Thyroid gland (tissue), 4 donors: Measurements from ENCODE around the gene ATP1B1. TPM values are rescaled to one million over a fixed set of nuclear protein-coding genes. Genes with fewer than 3 reads are reported as not detected.

Experiments
- DNase-seq, 2 donors: peaks; one replicate each; pipeline ENCODE4 v3.0.0-alpha.2; 2019
- H3K27ac ChIP-seq, 3 donors: fragments of 200-600 bp; sonication (generic); 1 replicate in 2 of 3; 2 replicates in 1 of 3; pipeline ENCODE4 v1.5.1; 2016 to 2019; ENCODE audit warnings: mild to moderate bottlenecking in 1 of 3, moderate library complexity in 1 of 3
- H3K27me3 ChIP-seq: fragments of 200-600 bp; sonication (generic); one replicate; pipeline ENCODE4 v1.5.1; 2019
- H3K36me3 ChIP-seq, 2 donors: fragments of 200-600 bp; sonication (generic); one replicate each; pipeline ENCODE4 v1.5.1; 2016 to 2019
- H3K4me1 ChIP-seq, 2 donors: fragments of 200-600 bp; sonication (generic); one replicate each; pipeline ENCODE4 v1.5.1; 2017 to 2019
- H3K4me3 ChIP-seq, 3 donors: fragments of 200-600 bp; sonication (generic); replicated peaks in 1 of 3; 1 replicate in 2 of 3; 2 replicates in 1 of 3; pipeline ENCODE4 v1.5.1; 2016; ENCODE audit warnings: mild to moderate bottlenecking in 1 of 3
- H3K9me3 ChIP-seq: fragments of 200-600 bp; sonication (generic); one replicate; pipeline ENCODE4 v1.5.1; 2017
- CTCF ChIP-seq, 6 experiments: fragments of 200-600 bp in 3 of 6; fragments of 450-650 bp in 3 of 6; sonication (generic) in 3 of 6; IDR thresholded peaks; one replicate each; pipeline ENCODE4 v1.5.1; 2016 to 2019; ENCODE audit warnings: antibody characterized with exemption in 6 of 6, mild to moderate bottlenecking in 2 of 6, inconsistent platforms in 1 of 6, moderate library complexity in 1 of 6
- POLR2A ChIP-seq, 2 donors: fragments of 450-650 bp; IDR thresholded peaks; one replicate each; pipeline ENCODE4 v1.6.1; 2017; ENCODE audit warnings: antibody characterized with exemption in 2 of 2, mild to moderate bottlenecking in 2 of 2, moderate library complexity in 1 of 2
- WGBS, 2 donors: methylation state at CpG; one replicate each; pipeline ENCODE4 v1.1.5; 2017; 5-methylcytosine and 5-hydroxymethylcytosine counted together
- intact Hi-C: fragments of 100-400 bp; cut with DNase I; formaldehyde crosslinking; loops from one replicate; pipeline ENCODE4 v1.15.1; 2023
- total RNA-seq, 4 donors: library from RNA; depleted of rRNA; stranded (reverse); fragments of >200 nt; gene quantifications; one replicate each; pipeline ENCODE4 v1.2.3, GENCODE V29; 2016

ATP1B1 gene
- total RNA-seq, 4 donors from 2014 or later: 310 to 509 (median 429) TPM

- no peak for DNase-seq
- Histone ChIP-seq H3K27me3 (no peaks in the 10 kb centered on the region), H3K36me3 (no peaks in the 10 kb centered on the region), H3K4me3 (no peak overlapping the region), H3K4me1 (no peaks in the 10 kb centered on the region), H3K27ac (no peak overlapping the region), H3K9me3 (no peaks in the 10 kb centered on the region)
- no peak for TF ChIP-seq CTCF (IDR thresholded peaks at IDR 0.05)
- no peak for TF ChIP-seq POLR2A (IDR thresholded peaks at IDR 0.05)
- 94 to 97% methylated on average over 2 of the region's 2 CpGs for WGBS, 2 donors
- intact Hi-C loops: no loop called here
Measured at GRCh38 chr1:169149555-169150286, 43.2 kb downstream of the ATP1B1 start.

GRCh38 chr1:169150641-169151337 is 44.3 kb downstream of the ATP1B1 start:
- Histone ChIP-seq H3K27ac (no peak overlapping the region), H3K27me3 (no peaks in the 10 kb centered on the region), H3K4me1 (no peaks in the 10 kb centered on the region), H3K9me3 (no peaks in the 10 kb centered on the region), H3K36me3 (no peaks in the 10 kb centered on the region), H3K4me3 (no peak overlapping the region)
- TF ChIP-seq CTCF (IDR thresholded peaks at IDR 0.05): no peak
- TF ChIP-seq POLR2A (IDR thresholded peaks at IDR 0.05): no peak
- 74 to 96% methylated on average over 4 of the region's 4 CpGs for WGBS, 2 donors
- no peak for DNase-seq
- intact Hi-C loops: no loop called here

GRCh38 chr1:169151338-169151837 is 44.9 kb downstream of the ATP1B1 start:
- H3K4me3 ChIP-seq: no peak overlapping the region
- no peak overlapping the region for H3K27ac ChIP-seq
- WGBS, 2 donors: 94 to 96% methylated on average over 4 to 5 of the region's 5 CpGs
- H3K4me1 ChIP-seq: no peaks in the 10 kb centered on the region
- no peaks in the 10 kb centered on the region for H3K36me3 ChIP-seq
- intact Hi-C loops: no loop called here
- TF ChIP-seq POLR2A (IDR thresholded peaks at IDR 0.05) (no peak), CTCF (IDR thresholded peaks at IDR 0.05) (no peak)
- H3K27me3 ChIP-seq: no peaks in the 10 kb centered on the region
- H3K9me3 ChIP-seq: no peaks in the 10 kb centered on the region
- DNase-seq: no peak

GRCh38 chr1:169155675-169156074 is 49.2 kb downstream of the ATP1B1 start:
- Histone ChIP-seq H3K4me1 (peaks cover 1 to 4% of the 10 kb centered on the region in 2 donors), H3K9me3 (no peaks in the 10 kb centered on the region), H3K27ac (no peak overlapping the region), H3K36me3 (no peaks in the 10 kb centered on the region), H3K27me3 (no peaks in the 10 kb centered on the region), H3K4me3 (no peak overlapping the region)
- DNase-seq: no peak
- TF ChIP-seq CTCF (IDR thresholded peaks at IDR 0.05): no peak
- no peak for TF ChIP-seq POLR2A (IDR thresholded peaks at IDR 0.05)
- 63 to 80% methylated on average over 1 of the region's 1 CpG for WGBS, 2 donors
- intact Hi-C loops: no loop called here

- H3K9me3 ChIP-seq: no peaks in the 10 kb centered on the region
- WGBS, 2 donors: 64 to 98% methylated on average over 3 of the region's 3 CpGs
- DNase-seq: no peak
- TF ChIP-seq POLR2A (IDR thresholded peaks at IDR 0.05) (no peak), CTCF (IDR thresholded peaks at IDR 0.05) (no peak)
- H3K4me3 ChIP-seq: no peak overlapping the region
- no peaks in the 10 kb centered on the region for H3K36me3 ChIP-seq
- peaks cover 5 to 12% of the 10 kb centered on the region in 2 donors for H3K4me1 ChIP-seq
- H3K27ac ChIP-seq: no peak overlapping the region
- H3K27me3 ChIP-seq: no peaks in the 10 kb centered on the region
- intact Hi-C loops: no loop called here
Measured at GRCh38 chr1:169156580-169156979, 50.1 kb downstream of the ATP1B1 start.
